HG03575 (cell line): ENCODE data around the gene GLRX5.
"Not testable (repeated sequence)": the region's sequence is repeated elsewhere in the genome, so short reads cannot be mapped to it uniquely, and the experiment has no call there.

Experiments
- ATAC-seq: cut with Tn5 transposase; IDR thresholded peaks from one replicate; pipeline ENCODE4 v1.9.1; 2021; ENCODE audit not compliant: unreplicated experiment, insufficient number of reproducible peaks, low FRiP score; ENCODE audit errors: extremely low read depth

The GLRX5 gene

GRCh38 chr14:95577870-95578269 is 43.0 kb downstream of the GLRX5 start:
- ATAC-seq = no peak

GRCh38 chr14:95583836-95584617 is 49.2 kb downstream of the GLRX5 start:
- not testable (repeated sequence) for ATAC-seq

- ATAC-seq = no peak
These were observed 51.2 kb downstream of the GLRX5 start for GRCh38 chr14:95585953-95586620.

- ATAC-seq = not testable (repeated sequence)
These were observed 56.3 kb downstream of the GLRX5 start for GRCh38 chr14:95591182-95591581.
